GM12874 (cell line): ENCODE measurements around the gene PCDHGA1.

ENCODE experiments used
- TF ChIP-seq, protein P1 (sequence below): IDR thresholded peaks from 2 replicates; pipeline ENCODE4 v1.5.1; 2011; ENCODE audit warnings: low read depth, mild to moderate bottlenecking, control low read depth, low read length, moderate library complexity; ENCODE audit not compliant: insufficient read depth

PCDHGA1 gene

DNA sequence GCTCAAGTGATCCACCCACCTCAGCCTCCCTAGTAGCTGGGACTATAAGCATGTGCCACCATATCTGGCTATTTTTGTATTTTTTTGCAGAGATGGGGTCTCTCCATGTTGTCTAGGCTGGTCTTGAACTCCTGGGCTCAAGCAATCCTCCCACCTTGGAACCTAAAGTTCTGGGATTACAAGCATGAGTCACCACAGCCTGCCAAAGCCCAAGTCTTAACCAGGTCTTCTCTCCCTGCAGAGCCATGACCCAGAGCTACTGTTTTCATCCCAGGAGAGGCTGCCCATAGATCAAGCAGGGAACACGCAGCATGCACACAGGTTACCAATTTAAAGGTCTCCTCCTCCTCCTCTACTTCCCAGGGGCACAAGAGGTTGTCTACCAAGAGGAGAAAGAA lies 188.3 kb downstream of the PCDHGA1 start:
- TF ChIP-seq, protein P1, sequence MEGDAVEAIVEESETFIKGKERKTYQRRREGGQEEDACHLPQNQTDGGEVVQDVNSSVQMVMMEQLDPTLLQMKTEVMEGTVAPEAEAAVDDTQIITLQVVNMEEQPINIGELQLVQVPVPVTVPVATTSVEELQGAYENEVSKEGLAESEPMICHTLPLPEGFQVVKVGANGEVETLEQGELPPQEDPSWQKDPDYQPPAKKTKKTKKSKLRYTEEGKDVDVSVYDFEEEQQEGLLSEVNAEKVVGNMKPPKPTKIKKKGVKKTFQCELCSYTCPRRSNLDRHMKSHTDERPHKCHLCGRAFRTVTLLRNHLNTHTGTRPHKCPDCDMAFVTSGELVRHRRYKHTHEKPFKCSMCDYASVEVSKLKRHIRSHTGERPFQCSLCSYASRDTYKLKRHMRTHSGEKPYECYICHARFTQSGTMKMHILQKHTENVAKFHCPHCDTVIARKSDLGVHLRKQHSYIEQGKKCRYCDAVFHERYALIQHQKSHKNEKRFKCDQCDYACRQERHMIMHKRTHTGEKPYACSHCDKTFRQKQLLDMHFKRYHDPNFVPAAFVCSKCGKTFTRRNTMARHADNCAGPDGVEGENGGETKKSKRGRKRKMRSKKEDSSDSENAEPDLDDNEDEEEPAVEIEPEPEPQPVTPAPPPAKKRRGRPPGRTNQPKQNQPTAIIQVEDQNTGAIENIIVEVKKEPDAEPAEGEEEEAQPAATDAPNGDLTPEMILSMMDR, result no peak

- TF ChIP-seq, protein P1, result no peak
These were observed 189.6 kb downstream of the PCDHGA1 start for GRCh38 chr5:141519605-141520565.

- TF ChIP-seq, protein P1, result no peak
These were observed 191.0 kb downstream of the PCDHGA1 start for GRCh38 chr5:141521244-141521781.

DNA sequence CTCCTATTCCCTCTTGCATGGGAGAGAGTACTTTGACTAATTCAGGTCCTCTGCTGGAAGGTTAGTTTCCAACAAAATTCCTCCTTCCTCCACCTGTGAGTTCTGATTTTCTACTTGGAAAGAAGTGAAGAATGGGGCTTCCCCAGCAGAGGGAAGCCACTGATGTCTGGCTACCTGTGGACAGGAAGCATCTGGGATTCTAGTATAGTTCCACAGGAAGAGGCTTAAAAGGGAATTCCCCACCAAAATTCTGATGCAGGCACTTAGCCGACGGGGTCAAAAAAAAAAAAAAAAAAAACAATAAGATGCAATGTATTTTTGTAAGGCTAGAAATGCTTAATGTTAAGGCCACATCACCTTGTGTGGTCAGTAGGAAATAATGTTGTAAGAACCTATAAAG lies 192.0 kb downstream of the PCDHGA1 start:
- TF ChIP-seq, protein P1, result no peak

GRCh38 chr5:141523991-141524390 lies 193.7 kb downstream of the PCDHGA1 start:
- TF ChIP-seq, protein P1, result no peak

GRCh38 chr5:141524604-141525597 lies 194.6 kb downstream of the PCDHGA1 start:
- TF ChIP-seq, protein P1, result peak; percentile 98
